Pons (tissue), 1 donor: ENCODE measurements around the gene PTPRD.
A peak's percentile ranks its signal among the peaks of the same experiment; 100 is the strongest.

Experiments used
- DNase-seq: peaks from one replicate; pipeline ENCODE4 v3.0.0-alpha.2; 2016; ENCODE audit warnings: low spot score

Gene PTPRD

GRCh38 chr9:8572209-8572608 is 2040.6 kb downstream of the PTPRD start:
- no peak for DNase-seq

- no peak for DNase-seq
Measured at GRCh38 chr9:8571643-8572042, 2041.2 kb downstream of the PTPRD start.

GRCh38 chr9:8570776-8571175 is 2042.0 kb downstream of the PTPRD start:
- DNase-seq = no peak

- DNase-seq = no peak
Measured at GRCh38 chr9:8569823-8570222, 2043.0 kb downstream of the PTPRD start.

GRCh38 chr9:8567963-8568579 is 2044.7 kb downstream of the PTPRD start:
- DNase-seq = no peak

GRCh38 chr9:8564960-8565359 is 2047.8 kb downstream of the PTPRD start:
- no peak for DNase-seq

- DNase-seq = no peak
Measured at GRCh38 chr9:8560560-8561525, 2052.0 kb downstream of the PTPRD start.

- DNase-seq = no peak
Measured at GRCh38 chr9:8558176-8558575, 2054.6 kb downstream of the PTPRD start.

- DNase-seq = no peak
Measured at GRCh38 chr9:8555762-8556500, 2056.9 kb downstream of the PTPRD start.

GRCh38 chr9:8553444-8553843 is 2059.4 kb downstream of the PTPRD start:
- no peak for DNase-seq

- peak; percentile 94 for DNase-seq
Measured at GRCh38 chr9:8552732-8553131, 2060.1 kb downstream of the PTPRD start.

- no peak for DNase-seq
Measured at GRCh38 chr9:8549214-8549613, 2063.6 kb downstream of the PTPRD start.

GRCh38 chr9:8543219-8543618 is 2069.6 kb downstream of the PTPRD start:
- no peak for DNase-seq

GRCh38 chr9:8542537-8542936 is 2070.3 kb downstream of the PTPRD start:
- peak; percentile 61 for DNase-seq

- DNase-seq = peak; percentile 82
Measured at GRCh38 chr9:8539681-8540197, 2073.1 kb downstream of the PTPRD start.

- no peak for DNase-seq
Measured at GRCh38 chr9:8536845-8537244, 2076.0 kb downstream of the PTPRD start.

GRCh38 chr9:8534828-8535227 is 2078.0 kb downstream of the PTPRD start:
- DNase-seq = peak; percentile 64

- DNase-seq = no peak
Measured at GRCh38 chr9:8533681-8534080, 2079.1 kb downstream of the PTPRD start.

- DNase-seq = no peak
Measured at GRCh38 chr9:8531826-8532415, 2080.9 kb downstream of the PTPRD start.

GRCh38 chr9:8521112-8521511 is 2091.7 kb downstream of the PTPRD start:
- no peak for DNase-seq

GRCh38 chr9:8515748-8516147 is 2097.1 kb downstream of the PTPRD start:
- no peak for DNase-seq

- no peak for DNase-seq
Measured at GRCh38 chr9:8514760-8515159, 2098.0 kb downstream of the PTPRD start.
